Stimulated activated CD8-positive, alpha-beta memory T cell treated with anti-CD3 and anti-CD28 coated beads, Interleukin-2, amount 100 ng/mL, for 1 hour (primary cell): ENCODE results near the gene LYRM9.
A peak's percentile ranks its signal among the peaks of the same experiment; 100 is the strongest.
"Not testable (repeated sequence)": the region's sequence is repeated elsewhere in the genome, so short reads cannot be mapped to it uniquely, and the experiment has no call there.

ENCODE experiments used
- DNase-seq, 2 donors: peaks; one replicate each; pipeline ENCODE4 v3.0.0-alpha.2; 2020; ENCODE audit warnings: low read depth in 2 of 2

LYRM9 gene

DNA sequence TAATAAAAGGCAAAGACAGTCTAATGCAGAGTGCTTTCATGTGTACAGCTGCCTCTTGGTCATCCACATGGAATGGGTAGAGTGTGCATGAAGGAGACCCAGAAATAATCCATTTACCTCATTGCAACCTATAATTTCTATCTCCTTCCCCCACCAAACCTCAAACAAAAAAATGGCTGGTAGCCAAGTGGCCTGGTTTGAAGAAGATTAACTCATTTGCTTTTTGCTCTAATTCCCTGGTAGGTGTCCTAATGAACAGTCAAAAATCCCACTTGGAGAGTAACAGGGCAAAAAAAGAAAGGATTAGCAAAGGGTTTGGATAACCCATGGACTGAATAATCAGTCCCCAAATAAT, 13.0 kb upstream of the LYRM9 start:
- no peak for DNase-seq

DNA sequence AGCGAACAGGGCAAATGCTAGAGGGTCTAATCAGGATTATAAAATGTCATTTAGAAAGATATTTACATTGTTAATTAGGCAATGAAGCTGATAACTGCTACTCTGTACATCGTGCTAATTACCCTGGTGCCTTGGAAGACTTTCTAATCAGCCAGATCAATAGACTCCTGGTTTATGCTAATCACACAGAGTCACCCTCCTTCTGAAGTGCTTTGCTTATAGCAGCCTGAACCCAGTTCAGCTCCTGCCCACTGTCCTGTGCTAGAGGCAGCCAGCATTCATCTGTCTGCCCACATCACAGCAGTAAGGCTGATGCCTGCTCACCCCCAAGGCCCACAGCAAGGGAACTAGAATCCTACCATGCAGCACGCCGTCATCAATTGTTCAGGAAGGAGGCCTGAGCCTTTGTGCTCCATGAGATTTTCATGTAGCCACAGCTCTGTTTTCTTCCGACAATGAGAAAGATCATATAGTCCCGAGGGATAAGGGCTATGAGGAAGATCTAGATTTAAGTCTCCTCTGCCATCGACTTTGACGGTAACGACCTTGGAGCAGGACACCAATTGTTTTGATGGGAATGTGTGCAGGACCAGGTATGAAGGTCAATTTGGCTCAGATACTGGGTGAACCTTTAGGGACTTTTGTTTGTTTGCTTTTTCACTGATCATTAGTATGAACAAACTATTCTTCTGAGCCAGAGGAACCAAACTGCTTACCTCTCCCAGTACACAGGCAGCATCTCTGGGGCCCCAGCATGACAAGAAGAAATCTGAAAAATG, 12.5 kb upstream of the LYRM9 start:
- DNase-seq = no peak

DNA sequence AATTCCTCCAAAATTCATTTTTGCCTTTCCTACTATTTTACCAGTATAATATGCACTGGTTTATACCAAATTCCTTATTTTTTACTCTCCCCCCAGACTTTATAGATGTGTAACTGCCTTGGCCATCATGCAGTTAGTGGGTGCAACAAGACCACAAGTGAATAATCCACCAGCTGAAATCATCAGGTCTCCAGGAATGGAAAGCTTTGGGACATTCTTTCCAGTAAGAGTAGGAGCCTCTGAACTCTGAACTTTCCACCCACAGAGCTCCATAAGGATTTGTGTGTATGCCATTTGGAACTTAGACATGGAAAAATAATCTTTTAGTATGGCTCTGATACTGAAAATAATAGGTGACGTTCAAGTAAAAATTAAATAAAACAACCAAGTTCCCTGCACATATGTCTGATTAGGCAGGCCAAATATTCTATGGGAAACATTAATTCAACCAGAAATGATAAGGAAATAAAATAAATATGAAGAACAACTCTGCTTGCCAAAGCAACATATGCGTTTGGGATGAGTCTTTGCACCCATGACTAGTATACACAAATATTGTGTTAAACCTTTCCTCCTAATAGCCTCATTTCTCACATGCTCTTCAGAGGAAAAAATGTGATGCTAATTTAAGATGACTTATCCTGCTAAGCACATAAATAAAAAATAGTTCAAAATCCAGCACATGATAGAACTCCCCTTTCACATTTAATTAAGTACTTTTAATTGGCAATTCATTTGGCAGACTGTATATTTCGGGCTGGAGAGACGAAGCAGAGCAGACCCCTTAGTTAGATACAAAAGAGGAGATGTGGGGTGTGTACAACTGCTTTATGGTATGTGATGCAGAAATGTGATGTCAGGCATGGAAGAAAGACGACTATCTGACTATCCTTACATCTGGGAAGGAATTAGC, 11.6 kb upstream of the LYRM9 start:
- DNase-seq = no peak

DNA sequence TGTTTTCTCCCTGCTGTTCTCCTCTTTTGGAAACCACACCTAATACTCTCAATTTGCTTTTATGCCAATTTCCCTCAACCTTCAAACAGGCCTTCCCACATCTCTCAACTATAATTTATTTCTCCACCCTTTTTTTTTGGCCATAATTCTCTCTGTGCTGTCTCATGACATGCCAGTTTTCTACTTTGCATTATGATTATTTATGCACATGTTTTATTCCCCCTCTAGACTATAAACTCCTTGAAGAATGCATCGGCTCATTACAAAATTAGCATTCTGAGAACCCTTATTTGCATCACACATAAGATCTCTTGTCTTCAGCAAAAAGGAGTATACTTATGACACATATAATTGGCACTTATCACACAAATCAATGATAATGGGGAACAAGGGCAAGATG, 10.9 kb upstream of the LYRM9 start:
- no peak for DNase-seq

- DNase-seq = no peak
Measured at GRCh38 chr17:27899525-27899924, 6.4 kb upstream of the LYRM9 start.

- DNase-seq = no peak
Measured at GRCh38 chr17:27898096-27898495, 4.9 kb upstream of the LYRM9 start.

DNA sequence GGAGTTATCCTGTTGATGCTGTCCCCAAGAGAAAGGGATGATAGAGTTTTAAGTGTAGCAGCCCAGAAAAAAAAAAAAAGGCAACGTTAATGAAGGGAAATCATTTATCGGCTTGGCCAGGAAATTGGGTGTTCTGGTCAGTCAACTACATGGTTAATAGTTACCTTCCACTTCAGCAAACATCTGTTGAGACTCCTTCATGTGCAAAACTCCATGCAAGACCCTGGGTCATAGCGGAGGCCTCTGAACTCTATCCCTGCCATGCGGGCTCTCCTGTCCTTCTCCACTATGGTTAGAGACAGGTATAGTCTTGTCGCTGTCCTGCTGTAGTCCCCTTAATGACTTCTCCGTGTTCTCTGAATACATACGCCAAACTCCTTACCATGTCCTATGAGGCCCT, 3.5 kb upstream of the LYRM9 start:
- no peak for DNase-seq

GRCh38 chr17:27895940-27896535, 2.9 kb upstream of the LYRM9 start:
- DNase-seq = no peak

DNA sequence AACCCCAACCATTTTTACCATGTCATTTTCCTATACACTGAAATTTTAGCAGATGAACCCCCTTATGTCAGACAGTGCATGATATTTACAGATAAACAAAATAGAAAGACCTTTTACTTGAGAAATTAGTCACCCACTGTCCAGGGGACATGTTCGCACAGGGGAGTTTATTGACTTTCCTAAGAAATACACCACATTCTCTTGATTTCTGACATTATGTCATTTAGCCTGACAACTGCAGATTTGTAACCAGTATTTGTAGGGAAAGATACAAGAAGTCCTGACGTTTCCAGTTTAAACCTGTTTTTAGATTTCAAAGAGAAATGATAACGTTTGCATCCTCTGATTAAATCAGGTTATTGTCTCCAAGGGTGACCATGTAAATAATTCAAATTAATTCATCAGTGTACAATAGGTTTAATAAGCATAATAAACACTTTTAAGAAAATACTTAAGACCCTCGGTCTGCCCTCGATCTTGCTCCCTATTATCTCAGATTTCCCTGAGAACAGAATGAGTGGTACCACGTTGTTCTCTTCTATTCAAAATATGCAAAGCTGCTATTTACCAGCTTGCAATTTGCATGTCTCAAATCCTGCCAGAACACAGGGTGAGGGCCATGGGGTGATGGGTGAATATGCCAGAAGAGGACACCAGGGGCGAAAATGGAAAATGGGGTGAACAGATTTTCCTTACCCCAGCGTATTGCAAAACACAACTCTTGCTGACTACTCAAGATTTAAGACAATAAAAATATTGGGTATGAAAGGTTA, 2.1 kb upstream of the LYRM9 start:
- no peak for DNase-seq

DNA sequence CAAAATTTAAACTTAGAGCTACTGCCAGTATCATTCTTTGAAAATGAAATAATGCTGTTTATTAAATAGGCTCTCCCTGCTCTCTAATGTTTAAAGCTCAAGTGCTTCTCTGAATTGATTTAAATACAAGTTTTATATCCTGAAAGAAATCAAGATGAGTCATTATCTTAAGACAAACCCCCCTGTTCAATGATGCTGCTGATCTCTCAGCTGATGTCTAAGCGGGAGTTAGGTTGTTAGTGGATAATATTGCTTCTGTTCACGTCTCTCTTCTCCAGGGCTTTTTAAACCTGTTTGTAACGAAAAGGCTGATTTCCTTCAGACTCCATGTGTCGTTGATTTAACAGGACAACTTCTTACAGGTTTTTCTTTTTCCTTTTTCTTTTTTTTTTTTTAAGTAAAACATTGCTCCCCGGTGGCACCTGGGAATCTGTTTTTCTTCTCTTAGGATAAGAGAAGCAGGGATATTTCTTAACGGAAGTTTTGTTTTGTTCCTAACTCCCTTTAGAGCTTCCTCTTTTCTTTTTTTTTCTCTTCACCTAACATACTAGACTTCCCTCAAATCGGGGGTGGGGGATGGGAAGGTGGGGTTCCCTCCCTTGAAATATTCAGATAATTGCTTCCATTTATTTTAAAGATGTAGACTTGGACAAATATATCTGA, 807 bp upstream of the LYRM9 start:
- no peak for DNase-seq

GRCh38 chr17:27892542-27892865, 661 bp downstream of the LYRM9 start:
- DNase-seq = no peak

- no peak for DNase-seq
Measured at GRCh38 chr17:27891841-27892240, 1.3 kb downstream of the LYRM9 start.

GRCh38 chr17:27889711-27890251, 3.4 kb downstream of the LYRM9 start:
- no peak for DNase-seq

DNA sequence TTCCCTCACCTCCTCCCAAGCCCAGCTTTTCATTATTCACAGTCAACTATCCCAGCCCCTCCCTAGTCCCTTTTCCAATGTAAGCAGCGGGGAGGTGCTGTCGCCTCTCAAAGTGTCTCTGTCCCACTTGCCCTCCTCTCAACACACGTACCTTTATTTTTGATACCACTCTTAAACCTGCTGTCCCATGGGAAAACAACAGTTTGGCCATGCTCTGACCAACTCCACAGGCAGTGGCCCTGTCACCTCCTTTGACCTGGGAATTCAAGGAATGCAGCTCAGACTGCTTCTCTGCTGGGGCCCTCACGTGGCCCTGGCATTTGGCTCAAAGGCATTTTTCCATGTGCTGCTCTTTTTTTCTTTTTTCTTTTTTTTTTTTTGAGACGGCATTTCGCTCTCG, 4.2 kb downstream of the LYRM9 start:
- DNase-seq = no peak

DNA sequence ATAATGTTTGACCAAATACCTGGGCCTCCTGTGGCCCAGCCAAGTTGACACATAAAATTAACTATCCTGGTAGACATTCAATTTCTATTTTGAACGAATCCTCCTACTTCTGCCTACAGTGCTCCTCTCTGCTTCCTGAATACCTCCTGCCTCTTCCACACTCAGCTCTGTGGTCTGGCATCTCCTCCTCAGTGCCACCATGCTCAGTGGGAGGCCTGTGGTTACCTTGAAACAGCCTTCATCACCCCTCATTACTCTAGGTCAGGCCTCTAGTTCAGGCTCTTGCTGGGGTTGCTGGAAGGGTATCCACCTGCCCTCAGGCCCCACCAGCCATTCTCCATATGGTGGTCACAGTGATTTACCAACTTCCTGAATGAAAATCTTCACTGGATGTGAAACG, 5.1 kb downstream of the LYRM9 start:
- no peak for DNase-seq

DNA sequence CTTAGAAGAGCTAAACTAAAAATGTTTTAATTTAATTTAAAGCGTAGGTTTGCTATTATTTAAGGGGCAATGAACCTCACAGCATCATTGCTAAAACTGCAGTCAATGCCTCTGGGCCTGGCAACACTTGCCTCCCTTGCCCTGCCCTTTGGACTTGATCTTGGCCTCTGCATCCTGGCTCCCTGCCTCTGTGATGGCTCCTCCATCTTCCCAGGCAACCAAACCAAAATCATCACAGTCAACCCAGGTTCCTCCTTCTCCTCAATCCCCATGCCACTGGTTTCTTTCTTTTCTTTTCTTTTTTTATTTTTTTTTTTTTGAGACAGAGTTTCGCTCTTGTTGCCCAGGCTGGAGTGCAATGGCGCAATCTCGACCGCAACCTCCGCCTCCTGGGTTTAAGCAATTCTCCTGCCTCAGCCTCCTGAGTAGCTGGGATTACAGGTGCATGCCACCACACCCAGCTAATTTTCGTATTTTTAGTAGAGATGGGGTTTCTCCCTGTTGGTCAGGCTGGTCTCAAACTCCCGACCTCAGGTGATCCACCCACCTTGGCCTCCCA, 6.7 kb downstream of the LYRM9 start:
- DNase-seq = not testable (repeated sequence)

DNA sequence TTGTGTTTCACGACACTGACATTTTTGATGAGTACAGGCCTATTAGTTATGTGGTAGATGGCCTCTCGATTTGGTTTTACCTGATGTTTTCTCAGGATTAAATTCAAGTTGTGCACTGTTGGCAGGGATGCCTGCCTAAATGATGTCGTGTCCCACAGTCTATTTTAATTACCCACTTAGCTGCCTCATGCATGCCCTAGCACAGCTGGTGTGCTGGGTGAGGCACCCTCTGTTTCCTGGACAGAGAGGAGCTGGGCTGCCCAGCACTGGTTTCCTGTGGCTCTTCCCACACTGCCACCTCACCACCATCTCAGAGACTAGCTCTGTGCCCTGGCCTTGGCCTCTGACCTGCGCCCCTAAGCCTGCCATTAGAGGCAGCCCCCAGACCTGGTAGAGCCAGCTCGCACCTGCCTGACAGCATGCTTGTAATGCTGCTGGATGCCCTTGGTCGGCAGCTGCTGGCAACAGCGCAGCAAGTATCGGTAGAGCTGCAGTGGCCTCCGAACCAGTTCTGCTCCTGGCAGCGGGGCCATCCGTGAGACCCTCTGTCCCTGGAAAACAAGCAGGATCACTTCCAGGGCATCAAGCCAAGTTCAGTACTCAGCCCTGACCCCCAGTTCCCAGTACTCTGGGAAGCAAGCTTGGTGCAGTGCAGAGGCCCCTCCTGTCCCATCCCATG, 10.9 kb downstream of the LYRM9 start:
- no peak for DNase-seq

DNA sequence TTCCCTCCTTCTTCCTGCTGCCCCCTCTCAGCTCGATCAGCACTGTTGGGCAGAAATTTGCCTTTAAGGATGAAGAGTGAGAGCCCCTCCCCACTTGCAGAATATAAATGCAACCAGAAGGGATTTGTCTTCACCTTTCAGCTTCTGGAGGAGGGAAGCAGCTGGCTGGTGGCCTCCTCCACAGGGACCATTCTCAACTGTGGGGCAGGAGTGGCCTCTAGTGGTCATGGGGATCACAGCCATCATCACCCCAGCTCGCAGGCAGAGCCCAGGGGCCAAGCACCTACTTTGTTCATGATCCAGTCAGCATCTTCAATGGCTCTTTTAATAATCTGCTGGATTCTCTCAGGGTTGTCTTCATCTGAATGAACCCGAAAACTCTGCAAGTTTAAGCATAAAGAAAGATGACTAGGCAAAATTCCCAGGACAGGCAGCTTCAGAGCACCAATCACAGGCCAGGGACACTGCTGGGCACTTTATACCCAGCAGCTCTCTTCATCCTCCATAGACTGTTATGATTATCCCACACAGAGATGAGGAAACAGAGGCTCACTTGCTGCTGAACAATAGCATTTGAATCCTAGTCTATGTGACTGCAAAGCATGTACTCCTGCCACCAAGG, 13.1 kb downstream of the LYRM9 start:
- peak; percentile 19 to 22 for DNase-seq

DNA sequence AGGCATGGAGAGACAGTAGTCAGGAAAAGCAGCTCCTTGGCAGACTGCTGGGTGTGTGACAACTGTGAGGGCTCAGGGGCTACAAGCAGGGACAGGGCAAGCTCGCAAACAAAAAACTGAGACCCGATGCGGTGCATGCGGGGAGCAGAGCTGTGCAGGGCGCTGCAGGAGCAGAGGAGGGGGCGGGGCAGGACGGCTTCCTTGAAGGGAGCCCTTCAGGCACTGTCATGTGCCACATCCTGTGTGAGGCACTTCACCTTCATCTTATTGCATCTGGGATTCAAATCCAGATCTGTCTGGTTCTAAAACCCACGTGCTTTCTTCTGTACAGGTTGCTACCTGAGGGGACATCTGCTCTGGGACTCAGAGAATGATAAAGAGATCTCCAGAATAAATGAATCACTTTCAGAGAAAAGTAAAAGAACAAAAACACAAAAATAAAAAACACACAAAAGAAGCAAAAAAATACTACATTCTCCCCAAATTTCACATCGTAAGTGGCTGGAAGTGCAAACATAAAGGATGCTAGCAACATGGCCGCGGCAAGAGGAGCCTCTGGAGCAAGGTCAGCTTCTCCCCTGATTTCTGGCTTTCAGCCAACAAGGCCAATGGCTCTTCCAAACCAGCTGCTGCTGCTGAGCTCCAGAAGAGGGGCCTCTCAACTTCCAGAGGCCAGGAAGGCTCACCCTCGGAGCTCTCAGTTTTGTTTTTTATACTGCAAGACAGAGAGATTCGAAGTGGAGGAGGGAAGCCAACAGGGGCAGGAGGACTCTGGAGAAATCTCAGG, 14.2 kb downstream of the LYRM9 start:
- DNase-seq = no peak
